ES-I3 (cell line): Measurements from ENCODE around the gene SLC5A3.
A peak's percentile ranks its signal among the peaks of the same experiment; 100 is the strongest.

ENCODE experiments used
- H3K36me3 ChIP-seq: 2 replicates; pipeline ENCODE4 v1.6.1; 2013; ENCODE audit warnings: mild to moderate bottlenecking, low read length, control low read depth, moderate library complexity; ENCODE audit not compliant: insufficient read depth
- H3K4me1 ChIP-seq: 2 replicates; pipeline ENCODE4 v1.6.1; 2013; ENCODE audit warnings: mild to moderate bottlenecking, control low read depth, low read length; ENCODE audit not compliant: insufficient read depth
- H3K9ac ChIP-seq: 2 replicates; pipeline ENCODE4 v1.6.1; 2013; ENCODE audit warnings: low read depth, mild to moderate bottlenecking, low read length, moderate library complexity
- H3K9me3 ChIP-seq: 2 replicates; pipeline ENCODE4 v1.6.1; 2013; ENCODE audit warnings: mild to moderate bottlenecking, low read length, moderate library complexity; ENCODE audit not compliant: control insufficient read depth, insufficient read depth

The SLC5A3 gene

GRCh38 chr21:34073032-34073748 is at the start of gene SLC5A3, which contains the start of gene MRPS6:
Gene SLC5A3, plus strand, starts transcription at chr21:34073578. Its CDS starts 21,621 bp downstream, at chr21:34095199.
Gene MRPS6, plus strand, starts transcription at chr21:34073578. Its CDS starts 123 bp downstream, at chr21:34073701.
- H3K4me1 ChIP-seq = peaks cover 12% of the 10 kb centered on the region; the same call in 1 of the 2 replicates

GRCh38 chr21:34023691-34024373 is 49.5 kb upstream of the SLC5A3 start:
- peaks cover 14% of the 10 kb centered on the region for H3K4me1 ChIP-seq
- H3K36me3 ChIP-seq = no peaks in the 10 kb centered on the region
- H3K9me3 ChIP-seq = no peaks in the 10 kb centered on the region; the same call in 1 of the 2 replicates
- H3K9ac ChIP-seq = no peak overlapping the region

More at GRCh38 chr21:34073032-34073748, at the start of gene SLC5A3, which contains the start of gene MRPS6:
- H3K36me3 ChIP-seq = no peaks in the 10 kb centered on the region
- H3K9me3 ChIP-seq = no peaks in the 10 kb centered on the region
- peak within 1 kb of the TSS; percentile 82 for H3K9ac ChIP-seq

DNA sequence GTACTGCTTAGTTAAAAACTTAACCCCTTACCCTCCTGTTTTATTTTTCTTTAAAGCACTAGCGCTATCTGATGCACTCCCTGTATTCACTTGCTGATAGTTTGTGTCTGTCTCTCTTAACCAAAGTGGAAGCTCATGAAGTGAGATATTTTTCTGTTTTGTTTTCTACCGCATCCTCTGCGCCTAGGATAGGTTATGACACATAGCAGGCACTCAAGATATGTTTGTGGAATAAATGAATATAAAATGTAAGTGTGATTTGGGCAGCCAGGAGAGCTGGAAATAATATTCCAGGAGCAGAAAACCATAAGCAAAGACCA is 49.0 kb upstream of the SLC5A3 start:
- H3K9ac ChIP-seq = no peak overlapping the region
- no peaks in the 10 kb centered on the region; the same call in 1 of the 2 replicates for H3K9me3 ChIP-seq
- H3K36me3 ChIP-seq = no peaks in the 10 kb centered on the region
- peaks cover 14% of the 10 kb centered on the region for H3K4me1 ChIP-seq

DNA sequence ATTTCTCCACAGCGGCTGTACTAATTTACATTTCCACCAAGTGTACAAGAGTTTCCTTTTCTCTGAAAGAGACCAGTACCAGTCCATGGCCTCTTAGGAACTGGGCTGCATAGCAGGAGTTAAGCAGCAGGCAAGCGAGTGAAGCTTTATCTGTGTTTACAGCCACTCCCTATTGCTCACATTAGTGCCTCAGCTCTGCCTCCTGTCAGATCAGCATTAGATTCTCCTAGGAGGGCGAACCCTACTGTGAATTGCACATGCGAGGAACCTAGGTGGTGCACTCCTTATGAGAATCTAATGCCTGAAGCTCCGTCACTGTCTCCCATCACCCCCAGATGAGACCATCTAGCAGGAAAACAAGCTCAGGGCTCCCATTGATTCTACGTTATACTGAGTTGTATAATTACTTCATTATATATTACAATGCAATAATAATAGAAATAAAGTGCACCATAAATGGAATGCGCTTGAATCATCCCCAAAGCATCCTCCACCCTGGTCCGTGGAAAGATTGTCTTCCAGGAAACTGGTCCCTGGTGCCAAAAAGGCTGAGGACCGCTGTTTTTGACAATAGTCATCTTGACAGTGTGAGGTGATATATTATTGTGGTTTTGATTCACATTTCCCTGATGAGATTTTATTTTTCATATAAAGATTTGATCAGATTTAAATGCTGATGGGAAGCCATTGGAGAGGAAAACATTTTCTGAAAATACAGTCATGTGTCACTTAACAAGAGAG is 45.5 kb upstream of the SLC5A3 start:
- no peak overlapping the region for H3K9ac ChIP-seq
- H3K9me3 ChIP-seq = no peaks in the 10 kb centered on the region
- H3K4me1 ChIP-seq = peaks cover 2% of the 10 kb centered on the region
- H3K36me3 ChIP-seq = no peaks in the 10 kb centered on the region

DNA sequence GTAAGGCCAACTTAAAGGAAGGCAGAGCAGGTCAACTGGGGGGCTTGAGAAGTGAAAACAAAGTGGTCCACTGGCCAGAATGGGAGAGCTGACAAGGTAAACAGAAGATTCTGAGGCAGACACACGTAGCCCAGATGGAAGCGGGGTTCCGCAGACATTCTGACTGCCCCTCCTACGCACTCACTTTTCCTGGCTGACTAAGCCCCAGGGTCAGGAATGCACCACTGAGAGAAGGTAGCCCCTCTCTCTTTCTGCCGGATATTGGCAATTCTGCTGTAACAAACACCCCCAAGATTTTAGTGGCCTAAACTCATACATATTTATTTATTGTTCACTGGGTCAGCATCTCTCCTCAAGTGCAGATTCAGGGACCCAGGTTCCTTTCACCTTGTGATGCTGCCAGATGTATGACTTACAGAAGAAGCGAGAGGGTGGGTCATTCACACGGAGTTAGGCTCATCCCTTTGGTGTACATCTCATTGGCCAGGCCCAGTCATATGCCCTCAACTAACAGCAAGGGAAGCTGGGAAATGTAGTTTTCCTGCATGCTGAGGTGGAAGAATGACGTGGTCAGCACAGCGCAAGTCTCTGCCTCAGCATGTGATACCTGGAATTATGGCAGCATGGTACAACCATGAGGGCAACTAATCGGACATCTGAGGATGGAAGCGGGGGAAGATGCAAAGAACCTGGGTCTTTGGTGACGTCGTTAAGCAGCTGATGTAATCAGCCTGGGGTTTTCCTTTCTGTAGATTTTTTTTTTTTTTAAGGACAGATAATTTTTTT is 43.4 kb upstream of the SLC5A3 start:
- Histone ChIP-seq H3K9ac (no peak overlapping the region), H3K9me3 (no peaks in the 10 kb centered on the region), H3K4me1 (no peaks in the 10 kb centered on the region), H3K36me3 (no peaks in the 10 kb centered on the region)

DNA sequence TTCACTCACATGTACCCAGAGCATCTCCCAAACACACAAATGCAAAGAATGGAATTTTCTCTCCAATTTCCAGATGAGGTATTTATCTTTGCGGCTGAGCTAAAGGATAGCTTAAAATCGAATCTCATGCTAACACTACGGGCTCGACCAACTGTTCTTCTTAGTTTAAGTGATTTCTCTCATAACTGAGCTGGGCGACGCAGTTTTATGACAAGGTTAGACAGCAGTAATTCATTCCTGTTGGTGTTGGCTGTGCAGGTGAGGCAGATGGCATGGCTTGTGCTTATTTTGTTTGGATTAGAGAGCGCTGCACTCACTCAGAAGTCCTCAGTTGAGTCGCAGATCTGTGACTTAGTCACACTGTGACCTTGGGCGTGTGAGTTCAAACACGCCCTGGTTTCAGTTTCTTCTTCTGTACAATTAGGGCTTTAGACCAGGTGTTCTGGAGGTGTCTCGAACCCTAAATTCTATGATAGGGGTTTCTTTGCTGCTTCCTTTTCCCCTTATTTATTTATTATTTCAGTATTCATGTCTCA is 41.5 kb upstream of the SLC5A3 start:
- H3K4me1 ChIP-seq = no peaks in the 10 kb centered on the region
- no peaks in the 10 kb centered on the region for H3K36me3 ChIP-seq
- no peaks in the 10 kb centered on the region for H3K9me3 ChIP-seq
- H3K9ac ChIP-seq = no peak overlapping the region

GRCh38 chr21:34034369-34035014 is 38.9 kb upstream of the SLC5A3 start:
- no peaks in the 10 kb centered on the region for H3K9me3 ChIP-seq
- no peaks in the 10 kb centered on the region for H3K4me1 ChIP-seq
- H3K36me3 ChIP-seq = no peaks in the 10 kb centered on the region
- H3K9ac ChIP-seq = no peak overlapping the region

DNA sequence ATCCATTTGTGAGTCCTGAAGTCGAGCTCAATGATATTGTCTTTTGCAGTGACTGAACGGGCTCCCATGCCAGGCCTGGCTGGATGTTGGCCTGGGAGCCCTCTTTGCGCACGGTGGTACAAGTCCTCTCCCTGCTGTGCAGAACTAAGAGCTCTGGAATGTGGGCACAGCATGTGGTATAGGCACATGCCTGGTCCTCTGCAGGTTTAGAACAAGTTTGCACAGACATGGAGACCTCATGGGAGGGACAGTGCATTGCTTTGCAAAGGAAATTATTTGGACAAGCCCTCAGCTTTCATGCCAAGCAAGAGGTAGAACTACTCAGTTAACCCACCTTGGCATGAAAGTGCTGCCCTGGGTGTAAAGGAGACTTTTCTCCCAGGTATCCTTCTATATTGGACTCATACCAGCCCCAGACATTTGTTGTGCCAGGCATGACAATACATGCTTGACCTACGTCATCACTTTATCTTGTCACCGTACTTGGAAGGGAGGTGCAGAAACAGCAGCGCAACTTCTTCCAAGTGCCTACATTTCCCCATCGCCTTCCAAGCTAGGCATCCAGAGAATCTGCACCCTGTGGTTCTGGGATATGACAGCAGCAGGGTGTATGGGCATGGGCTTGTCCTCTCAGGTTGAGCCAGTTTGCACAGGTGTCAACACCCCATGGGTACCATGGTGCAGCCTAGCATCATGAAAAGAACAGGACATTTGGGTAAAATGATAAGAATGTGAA is 37.6 kb upstream of the SLC5A3 start:
- Histone ChIP-seq H3K9ac (no peak overlapping the region), H3K9me3 (no peaks in the 10 kb centered on the region), H3K36me3 (no peaks in the 10 kb centered on the region), H3K4me1 (no peaks in the 10 kb centered on the region)

DNA sequence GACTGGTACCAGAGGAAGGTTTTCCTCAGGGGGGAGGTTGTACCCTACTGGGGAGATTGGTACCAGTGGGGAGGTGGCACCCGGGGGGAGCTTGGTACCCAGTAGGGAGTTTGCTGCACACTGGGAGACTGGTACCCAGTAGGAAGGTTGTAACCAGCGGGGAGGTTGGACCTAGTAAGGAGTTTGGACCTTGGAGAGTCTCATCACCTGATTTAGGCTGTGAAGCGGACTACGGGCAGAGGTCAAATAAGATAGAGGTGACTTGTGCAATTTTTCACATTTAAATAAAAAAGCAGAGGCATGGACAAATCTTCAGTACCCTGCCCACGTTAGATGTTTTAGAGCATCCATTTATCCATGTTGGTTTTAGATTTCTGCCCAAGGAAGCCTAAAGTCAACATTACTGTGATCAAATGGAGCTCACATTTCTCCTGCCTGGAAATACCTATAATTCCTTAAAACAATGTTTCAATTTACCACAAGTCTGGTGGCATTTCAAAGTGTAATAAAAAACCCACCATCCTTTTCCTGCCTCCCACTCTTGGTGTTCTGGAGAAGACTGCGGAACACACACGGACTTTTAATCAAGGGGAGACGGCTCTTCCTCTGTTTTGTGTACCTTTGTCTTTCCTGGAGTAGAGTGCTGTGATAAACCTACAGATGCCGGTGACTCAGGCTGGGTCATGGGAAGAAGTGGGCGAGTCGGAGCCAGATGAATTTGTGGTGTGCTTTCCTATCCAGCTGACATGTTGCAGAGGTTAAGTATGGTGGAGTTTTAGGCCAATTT is 36.2 kb upstream of the SLC5A3 start:
- no peak overlapping the region for H3K9ac ChIP-seq
- H3K4me1 ChIP-seq = no peaks in the 10 kb centered on the region
- no peaks in the 10 kb centered on the region for H3K9me3 ChIP-seq
- H3K36me3 ChIP-seq = no peaks in the 10 kb centered on the region

DNA sequence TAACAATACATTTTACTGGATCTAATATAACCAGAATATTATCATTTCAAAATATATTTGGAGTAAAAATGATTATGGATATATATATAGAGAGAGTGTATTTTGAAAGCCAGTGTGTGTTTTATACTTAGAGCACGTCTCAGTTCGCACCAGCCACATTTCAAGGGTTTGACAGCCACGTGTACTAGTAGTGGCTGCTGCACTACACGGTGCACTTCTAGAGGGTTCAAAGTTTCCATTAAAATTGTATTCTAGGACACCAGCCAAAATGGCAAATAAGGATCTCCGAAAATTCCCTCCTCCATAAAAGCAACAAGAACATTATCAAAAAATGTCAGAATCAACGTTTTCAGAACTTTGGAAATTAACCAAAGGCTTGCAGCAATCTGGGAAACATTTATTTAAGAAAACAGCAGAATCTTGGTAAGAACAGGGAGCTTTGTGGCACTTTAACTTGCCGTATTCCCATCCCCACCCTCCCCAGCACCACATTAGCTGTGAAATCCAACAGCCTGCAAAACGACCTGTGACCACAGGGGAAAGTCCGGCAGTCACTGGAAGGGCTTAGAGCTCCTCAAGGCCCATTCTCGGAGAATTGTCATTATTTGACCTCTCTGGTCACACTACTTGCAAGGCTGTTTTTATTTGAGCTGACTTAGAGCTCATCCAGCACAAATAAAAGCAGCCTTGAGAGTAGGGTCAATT is 33.5 kb upstream of the SLC5A3 start:
- H3K4me1 ChIP-seq = no peaks in the 10 kb centered on the region
- H3K9me3 ChIP-seq = no peaks in the 10 kb centered on the region
- H3K36me3 ChIP-seq = no peaks in the 10 kb centered on the region
- H3K9ac ChIP-seq = no peak overlapping the region

DNA sequence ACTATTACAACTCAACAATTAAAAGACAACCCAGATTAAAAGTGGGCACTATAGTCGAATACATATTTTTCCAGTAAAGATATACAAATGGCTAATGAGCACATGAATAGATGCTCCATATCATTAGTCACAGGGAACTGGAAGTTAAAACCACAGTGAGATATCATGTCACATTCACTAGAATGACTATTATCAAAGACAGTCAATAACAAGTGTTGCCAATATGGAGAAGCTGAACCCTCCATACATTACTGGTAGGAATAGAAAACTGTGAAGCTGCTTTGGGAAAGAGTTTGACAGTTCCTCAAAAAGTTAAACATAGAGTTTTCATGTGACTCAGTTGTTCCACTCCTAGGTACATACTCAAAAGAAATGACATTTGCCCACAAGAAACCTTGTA is 30.6 kb upstream of the SLC5A3 start:
- H3K9me3 ChIP-seq = no peaks in the 10 kb centered on the region

DNA sequence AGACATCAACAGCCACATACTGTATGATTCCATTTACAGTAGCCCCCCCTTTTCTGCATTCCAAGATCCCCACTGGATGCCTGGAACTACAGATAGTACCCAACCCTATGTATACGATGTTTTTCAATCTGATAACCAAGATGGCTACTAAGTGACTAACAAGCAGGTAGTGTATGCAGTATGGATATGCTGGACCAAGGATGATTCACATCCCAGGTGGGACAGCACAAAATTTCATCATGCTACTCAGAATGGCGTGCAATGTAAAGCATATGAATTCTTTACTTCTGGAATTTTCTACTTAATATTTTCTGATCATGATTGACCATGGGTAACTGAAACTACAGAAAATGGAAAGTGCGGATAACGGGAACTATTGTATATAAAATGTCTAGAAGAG is 30.0 kb upstream of the SLC5A3 start:
- no peaks in the 10 kb centered on the region for H3K4me1 ChIP-seq

More for the DNA sequence above, 30.6 kb upstream of the SLC5A3 start:
- H3K9ac ChIP-seq = no peak overlapping the region
- H3K36me3 ChIP-seq = no peaks in the 10 kb centered on the region
- no peaks in the 10 kb centered on the region for H3K4me1 ChIP-seq

More for the DNA sequence above, 30.0 kb upstream of the SLC5A3 start:
- H3K9me3 ChIP-seq = no peaks in the 10 kb centered on the region
- H3K9ac ChIP-seq = no peak overlapping the region
- no peaks in the 10 kb centered on the region for H3K36me3 ChIP-seq
